Thoracic aorta (tissue), 2 donors: Measurements from ENCODE around the gene CHST10. TPM values are rescaled to one million over a fixed set of nuclear protein-coding genes. Genes with fewer than 3 reads are reported as not detected.
"Not testable (repeated sequence)": the region's sequence is repeated elsewhere in the genome, so short reads cannot be mapped to it uniquely, and the experiment has no call there.

Experiments used
- ATAC-seq: fragments of 150-250 bp; one replicate; pipeline ENCODE4 v1.8.0; 2017; ENCODE audit warnings: low read depth; ENCODE audit not compliant: insufficient number of reproducible peaks, low FRiP score
- DNase-seq: peaks from one replicate; pipeline ENCODE4 v3.0.0-alpha.2; 2020; ENCODE audit warnings: low spot score
- H3K27ac ChIP-seq, 2 donors: fragments of 200-600 bp; sonication (generic); 1 replicate in 1 of 2; 2 replicates in 1 of 2; pipeline ENCODE4 v1.5.1; 2016; ENCODE audit warnings: mild to moderate bottlenecking in 2 of 2, moderate library complexity in 2 of 2
- H3K27me3 ChIP-seq: fragments of 200-600 bp; sonication (generic); replicated peaks from 2 replicates; pipeline ENCODE4 v1.6.0; 2016; ENCODE audit warnings: mild to moderate bottlenecking; ENCODE audit not compliant: insufficient read depth
- H3K36me3 ChIP-seq: fragments of 200-600 bp; sonication (generic); one replicate; pipeline ENCODE4 v1.5.1; 2016
- H3K4me1 ChIP-seq, 2 donors: fragments of 200-600 bp; sonication (generic); 1 replicate in 1 of 2; 2 replicates in 1 of 2; pipeline versions ENCODE4 v1.5.1 to v1.6.0; 2016; ENCODE audit warnings: low read depth in 2 of 2, mild to moderate bottlenecking in 1 of 2; ENCODE audit not compliant: control insufficient read depth in 1 of 2
- H3K4me3 ChIP-seq: fragments of 200-600 bp; sonication (generic); 2 replicates; pipeline ENCODE4 v1.5.1; 2016; ENCODE audit warnings: mild to moderate bottlenecking
- H3K9me3 ChIP-seq: fragments of 200-600 bp; sonication (generic); 2 replicates; pipeline ENCODE4 v1.5.1; 2016
- total RNA-seq, 2 donors: library from RNA; depleted of rRNA; stranded (reverse); fragments of >200 nt; gene quantifications; one replicate each; pipeline versions ENCODE4 v1.1.0 to v1.2.3, GENCODE V29; 2016
- TF ChIP-seq, protein P1 (sequence below): fragments of 200-600 bp; sonication (generic); IDR thresholded peaks from one replicate; pipeline ENCODE4 v1.5.1; 2019; ENCODE audit warnings: antibody characterized with exemption

CHST10 gene
- total RNA-seq, 2 donors from 2014 or later, result 4.6 to 8.5 TPM

DNA sequence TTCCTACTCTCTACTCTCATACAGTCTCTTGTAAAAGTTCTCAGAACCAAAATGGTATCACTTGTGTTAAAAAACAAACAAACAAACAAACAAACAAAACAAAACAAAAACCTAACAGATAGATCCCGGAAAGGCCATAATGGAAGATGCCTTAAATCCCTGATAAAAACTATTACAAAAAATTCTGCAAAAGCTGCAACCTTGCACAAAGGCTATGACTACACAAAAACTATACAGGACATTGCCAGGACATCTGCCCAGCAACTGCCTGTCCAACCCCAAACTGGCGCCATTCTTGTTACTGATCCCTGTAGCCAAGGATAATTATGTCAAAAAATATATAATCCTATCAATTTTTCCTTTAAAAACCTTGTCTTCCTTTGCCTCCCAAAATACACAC lies 58.9 kb downstream of the CHST10 start:
- Histone ChIP-seq H3K4me3 (no peak overlapping the region), H3K4me1 (no peaks in the 10 kb centered on the region), H3K9me3 (no peaks in the 10 kb centered on the region), H3K27me3 (no peaks in the 10 kb centered on the region), H3K36me3 (no peaks in the 10 kb centered on the region), H3K27ac (no peak overlapping the region)
- no peak for DNase-seq
- TF ChIP-seq, protein P1, sequence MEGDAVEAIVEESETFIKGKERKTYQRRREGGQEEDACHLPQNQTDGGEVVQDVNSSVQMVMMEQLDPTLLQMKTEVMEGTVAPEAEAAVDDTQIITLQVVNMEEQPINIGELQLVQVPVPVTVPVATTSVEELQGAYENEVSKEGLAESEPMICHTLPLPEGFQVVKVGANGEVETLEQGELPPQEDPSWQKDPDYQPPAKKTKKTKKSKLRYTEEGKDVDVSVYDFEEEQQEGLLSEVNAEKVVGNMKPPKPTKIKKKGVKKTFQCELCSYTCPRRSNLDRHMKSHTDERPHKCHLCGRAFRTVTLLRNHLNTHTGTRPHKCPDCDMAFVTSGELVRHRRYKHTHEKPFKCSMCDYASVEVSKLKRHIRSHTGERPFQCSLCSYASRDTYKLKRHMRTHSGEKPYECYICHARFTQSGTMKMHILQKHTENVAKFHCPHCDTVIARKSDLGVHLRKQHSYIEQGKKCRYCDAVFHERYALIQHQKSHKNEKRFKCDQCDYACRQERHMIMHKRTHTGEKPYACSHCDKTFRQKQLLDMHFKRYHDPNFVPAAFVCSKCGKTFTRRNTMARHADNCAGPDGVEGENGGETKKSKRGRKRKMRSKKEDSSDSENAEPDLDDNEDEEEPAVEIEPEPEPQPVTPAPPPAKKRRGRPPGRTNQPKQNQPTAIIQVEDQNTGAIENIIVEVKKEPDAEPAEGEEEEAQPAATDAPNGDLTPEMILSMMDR, result no peak
- no peak for ATAC-seq

- H3K27me3 ChIP-seq, result no peaks in the 10 kb centered on the region
- TF ChIP-seq, protein P1, result no peak
- no peaks in the 10 kb centered on the region for H3K36me3 ChIP-seq
- H3K4me1 ChIP-seq, result no peaks in the 10 kb centered on the region
- no peaks in the 10 kb centered on the region for H3K9me3 ChIP-seq
- no peak overlapping the region for H3K27ac ChIP-seq
- ATAC-seq, result no peak
- no peak overlapping the region for H3K4me3 ChIP-seq
- no peak for DNase-seq
Measured at GRCh38 chr2:100352521-100352920, 64.9 kb downstream of the CHST10 start.

- no peak overlapping the region for H3K4me3 ChIP-seq
- H3K27me3 ChIP-seq, result no peaks in the 10 kb centered on the region
- no peak for ATAC-seq
- no peak for DNase-seq
- no peaks in the 10 kb centered on the region for H3K36me3 ChIP-seq
- TF ChIP-seq, protein P1, result no peak
- H3K27ac ChIP-seq, result no peak overlapping the region
- no peaks in the 10 kb centered on the region for H3K4me1 ChIP-seq
- H3K9me3 ChIP-seq, result no peaks in the 10 kb centered on the region
Measured at GRCh38 chr2:100350661-100351185, 66.7 kb downstream of the CHST10 start.

DNA sequence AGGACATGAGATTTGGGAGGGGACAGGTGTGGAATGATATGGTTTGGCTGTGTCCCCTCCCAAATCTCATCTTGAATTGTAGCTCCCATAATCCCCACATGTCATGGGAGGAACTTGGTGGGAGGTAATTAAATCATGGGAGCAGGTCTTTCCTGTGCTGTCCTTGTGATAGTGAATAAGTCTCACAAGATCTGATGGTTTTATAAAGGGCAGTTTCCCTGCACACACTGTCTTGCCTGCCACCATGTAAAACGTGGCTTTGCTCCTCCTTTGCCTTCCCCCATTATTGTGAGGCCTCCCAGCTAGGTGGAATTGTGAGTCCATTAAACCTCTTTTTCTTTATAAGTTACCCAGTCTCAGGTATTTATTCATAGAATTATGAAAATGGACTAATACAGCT lies 72.3 kb downstream of the CHST10 start:
- DNase-seq, H3K9me3 ChIP-seq, H3K4me1 ChIP-seq, H3K27ac ChIP-seq, ATAC-seq, H3K4me3 ChIP-seq, H3K36me3 ChIP-seq, H3K27me3 ChIP-seq: not testable (repeated sequence)

- no peak for DNase-seq
Measured at GRCh38 chr2:100344433-100344832, 73.0 kb downstream of the CHST10 start.

DNA sequence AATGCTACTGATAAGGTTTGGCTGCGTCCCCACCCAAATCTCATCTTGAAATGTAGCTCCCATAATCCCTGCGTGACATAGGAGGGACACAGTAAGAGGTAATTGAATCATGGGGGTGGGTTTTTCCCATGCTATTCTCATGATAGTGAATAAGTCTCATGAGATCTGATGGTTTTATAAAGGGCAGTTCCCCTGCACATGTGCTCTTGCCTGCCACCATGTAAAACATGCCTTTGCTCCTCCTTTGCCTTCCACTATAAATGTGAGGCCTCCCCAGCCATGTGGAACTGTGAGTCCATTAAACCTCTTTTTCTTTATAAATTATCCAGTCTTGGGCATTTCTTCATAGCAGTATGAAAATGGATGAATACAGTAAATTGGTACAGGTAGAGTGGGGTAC lies 75.0 kb downstream of the CHST10 start:
- not testable (repeated sequence) for H3K9me3 ChIP-seq, H3K4me3 ChIP-seq, H3K27me3 ChIP-seq, H3K36me3 ChIP-seq, H3K27ac ChIP-seq, DNase-seq, H3K4me1 ChIP-seq, ATAC-seq

More at GRCh38 chr2:100344433-100344832, 73.0 kb downstream of the CHST10 start:
- no peaks in the 10 kb centered on the region for H3K36me3 ChIP-seq
- no peaks in the 10 kb centered on the region for H3K27me3 ChIP-seq
- no peak overlapping the region for H3K27ac ChIP-seq
- ATAC-seq, result no peak
- H3K4me3 ChIP-seq, result no peak overlapping the region
- no peaks in the 10 kb centered on the region for H3K4me1 ChIP-seq
- TF ChIP-seq, protein P1, result no peak
- H3K9me3 ChIP-seq, result no peaks in the 10 kb centered on the region

Other genes starting within 250 kb of the CHST10 start
- 10 to 100 TPM in 1 of 2 donors, 1 to 10 TPM in 1; 7.0 to 17.4 TPM for gene LONRF2, start 95.2 kb downstream of the CHST10 start, total RNA-seq
- gene NMS, start 52.8 kb upstream of the CHST10 start, total RNA-seq, result not detected
- gene PDCL3, start 145.3 kb upstream of the CHST10 start, total RNA-seq, result 10 to 100 TPM in 1 of 2 donors, 1 to 10 TPM in 1; 7.5 to 13.4 TPM